Measurements from ENCODE around the gene EP400.

Gene EP400

DNA sequence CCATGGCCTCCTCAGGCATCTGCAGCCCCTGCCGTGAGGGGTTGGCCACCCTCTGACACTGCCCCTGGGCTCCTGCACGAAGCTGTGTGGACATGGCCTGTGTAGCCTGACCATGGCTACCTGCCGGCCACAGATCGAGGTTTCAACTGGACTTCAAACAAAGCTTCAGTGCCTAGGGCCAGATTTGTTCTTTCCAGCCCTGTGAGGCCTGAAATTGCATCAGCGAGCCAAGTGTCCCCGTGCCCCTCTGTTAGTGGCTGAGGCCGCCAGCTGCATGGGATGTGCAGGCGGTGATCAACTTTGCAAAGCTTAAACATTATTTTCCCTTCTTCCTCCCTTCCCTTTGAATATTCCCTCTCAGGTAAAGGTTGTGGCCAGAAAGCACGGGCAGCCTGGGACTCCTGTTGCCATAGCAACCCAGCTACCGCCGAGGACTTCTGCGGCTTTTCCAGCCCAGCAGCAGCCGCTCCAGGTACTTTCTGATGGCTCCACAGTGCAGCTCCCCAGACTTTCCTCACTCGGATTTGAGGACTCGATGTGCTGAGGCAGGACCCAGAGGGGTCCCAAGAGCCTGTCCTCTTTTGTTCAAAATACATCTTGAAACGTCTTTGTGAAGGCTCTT is 158.6 kb downstream of the EP400 start:
- TF ChIP-seq, protein P1, sequence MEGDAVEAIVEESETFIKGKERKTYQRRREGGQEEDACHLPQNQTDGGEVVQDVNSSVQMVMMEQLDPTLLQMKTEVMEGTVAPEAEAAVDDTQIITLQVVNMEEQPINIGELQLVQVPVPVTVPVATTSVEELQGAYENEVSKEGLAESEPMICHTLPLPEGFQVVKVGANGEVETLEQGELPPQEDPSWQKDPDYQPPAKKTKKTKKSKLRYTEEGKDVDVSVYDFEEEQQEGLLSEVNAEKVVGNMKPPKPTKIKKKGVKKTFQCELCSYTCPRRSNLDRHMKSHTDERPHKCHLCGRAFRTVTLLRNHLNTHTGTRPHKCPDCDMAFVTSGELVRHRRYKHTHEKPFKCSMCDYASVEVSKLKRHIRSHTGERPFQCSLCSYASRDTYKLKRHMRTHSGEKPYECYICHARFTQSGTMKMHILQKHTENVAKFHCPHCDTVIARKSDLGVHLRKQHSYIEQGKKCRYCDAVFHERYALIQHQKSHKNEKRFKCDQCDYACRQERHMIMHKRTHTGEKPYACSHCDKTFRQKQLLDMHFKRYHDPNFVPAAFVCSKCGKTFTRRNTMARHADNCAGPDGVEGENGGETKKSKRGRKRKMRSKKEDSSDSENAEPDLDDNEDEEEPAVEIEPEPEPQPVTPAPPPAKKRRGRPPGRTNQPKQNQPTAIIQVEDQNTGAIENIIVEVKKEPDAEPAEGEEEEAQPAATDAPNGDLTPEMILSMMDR (IDR thresholded peaks at IDR 0.05; ENCODE audit: insufficient read depth, low read length, missing control alignments) = no peak
- DNase-seq (ENCODE audit: low read depth, low spot score) = no peak
- ChIA-PET POLR2A (no interaction called here), CTCF (interaction anchor here (0.9 to 1.8 kb wide), 3 partner anchors 15 to 45 kb away, joined by 3 to 5 read pairs (median 4); no protein-coding TSS in a partner anchor)
- H3K4me3 ChIP-seq (ENCODE audit: low read depth, low read length) = no peak overlapping the region

DNA sequence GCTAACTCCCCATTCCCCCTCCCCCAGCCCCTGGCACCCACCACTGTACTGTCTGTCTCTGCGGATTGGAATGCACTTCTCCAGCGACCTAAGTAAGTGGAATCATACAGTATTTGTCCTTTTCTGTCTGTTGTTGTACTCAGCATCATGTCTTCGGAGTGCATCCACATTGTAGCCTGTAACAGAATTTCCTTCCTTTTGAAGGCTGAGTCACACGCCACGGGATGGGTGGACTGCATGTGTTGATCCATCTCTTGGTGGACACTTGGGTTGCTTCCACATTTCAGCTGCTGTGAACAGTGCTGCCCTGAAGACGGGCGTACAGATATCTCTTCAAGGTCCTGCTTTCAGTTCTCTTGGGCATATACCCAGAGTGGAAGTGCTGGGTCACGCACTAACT is 160.0 kb downstream of the EP400 start:
- H3K4me3 ChIP-seq (ENCODE audit: low read depth, low read length) = no peak overlapping the region
- ChIA-PET CTCF (interaction anchor here (0.7 kb wide), 1 partner anchor 8 kb away, joined by 3 read pairs; no protein-coding TSS in a partner anchor), POLR2A (interaction anchor here (0.7 kb wide), 1 partner anchor 16 kb away, joined by 3 read pairs; no protein-coding TSS in a partner anchor)
- TF ChIP-seq, protein P1 (IDR thresholded peaks at IDR 0.05; ENCODE audit: insufficient read depth, low read length, missing control alignments) = no peak
- no peak for DNase-seq (ENCODE audit: low read depth, low spot score)

DNA sequence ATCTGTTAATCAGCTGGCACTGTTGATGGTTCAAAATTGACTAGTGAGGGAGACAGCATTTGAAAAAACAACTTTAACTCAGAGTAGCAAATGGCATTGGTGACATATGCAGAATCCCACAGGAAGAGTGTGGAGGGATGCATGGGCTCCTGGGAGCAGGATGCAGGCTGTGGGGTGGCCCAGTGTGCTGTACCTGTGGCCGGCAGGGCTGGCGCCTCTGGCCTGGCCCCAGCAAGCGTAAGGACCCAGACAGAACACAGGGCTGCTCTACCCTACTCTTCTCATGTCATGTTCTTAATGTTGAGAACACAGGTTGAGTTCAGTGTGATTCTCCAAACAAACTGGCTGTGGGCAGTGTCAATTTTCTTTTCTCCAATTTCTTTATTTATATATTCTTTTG is 160.9 kb downstream of the EP400 start:
- H3K4me3 ChIP-seq (ENCODE audit: low read depth, low read length) = no peak overlapping the region
- CTCF ChIA-PET = no interaction called here
- no peak for DNase-seq (ENCODE audit: low read depth, low spot score)
- POLR2A ChIA-PET = interaction anchor here (0.7 kb wide), 1 partner anchor 17 kb away, joined by 3 read pairs; no protein-coding TSS in a partner anchor
- TF ChIP-seq, protein P1 (IDR thresholded peaks at IDR 0.05; ENCODE audit: insufficient read depth, low read length, missing control alignments) = no peak

DNA sequence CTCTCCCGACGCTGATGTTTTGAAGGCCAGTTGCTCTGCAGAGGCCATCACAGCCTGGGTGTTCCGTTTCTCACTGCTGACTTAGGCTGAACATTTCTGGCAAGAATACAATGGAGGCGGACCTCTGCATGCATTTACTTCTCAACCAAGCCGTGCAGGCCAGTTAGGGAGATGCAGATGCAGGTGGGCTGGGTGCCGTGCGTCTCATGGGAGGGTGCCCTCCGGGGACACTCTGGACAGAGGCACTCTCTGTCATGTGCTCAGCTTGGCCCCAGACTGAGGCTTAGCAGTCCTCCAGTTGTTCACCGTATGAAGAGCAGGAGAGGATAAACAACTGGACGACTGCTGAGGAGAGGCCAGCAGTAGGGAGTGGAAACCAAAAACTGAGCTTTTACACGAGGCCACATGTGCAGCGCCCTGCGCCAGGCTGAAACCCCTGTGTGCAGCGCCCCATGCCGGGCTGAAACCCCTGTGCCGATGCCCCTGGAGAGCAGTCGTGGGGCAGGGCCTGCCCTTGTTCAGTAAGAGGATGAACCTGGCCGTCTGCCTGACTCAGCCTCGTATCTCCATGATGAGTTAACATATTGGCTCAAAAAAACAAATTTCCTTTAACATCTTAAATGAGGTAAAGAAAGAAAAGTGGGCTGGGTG is 162.0 kb downstream of the EP400 start:
- H3K4me3 ChIP-seq (ENCODE audit: low read depth, low read length) = no peak overlapping the region
- TF ChIP-seq, protein P1 (IDR thresholded peaks at IDR 0.05; ENCODE audit: insufficient read depth, low read length, missing control alignments) = no peak
- DNase-seq (ENCODE audit: low read depth, low spot score) = no peak
- ChIA-PET POLR2A (no interaction called here), CTCF (no interaction called here)

DNA sequence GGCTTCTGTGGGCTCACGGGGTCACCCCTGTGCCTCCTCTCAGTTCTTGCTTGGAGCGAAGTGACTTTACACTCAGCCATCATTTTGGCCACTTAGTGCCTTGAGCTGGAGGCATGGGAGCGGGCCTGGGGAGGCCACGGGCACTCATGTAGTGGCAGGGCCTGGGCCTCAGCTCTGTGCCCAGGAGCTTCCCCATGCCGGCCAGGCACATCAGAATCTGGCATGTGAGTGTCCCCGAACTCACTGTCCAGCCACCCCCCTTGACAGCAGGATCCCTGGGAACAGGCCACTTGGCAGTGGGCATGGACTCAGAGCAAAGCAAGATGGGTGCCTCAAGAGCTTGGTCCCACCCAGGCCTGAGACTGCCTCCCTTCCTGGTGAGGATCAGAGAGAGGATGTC is 164.9 kb downstream of the EP400 start:
- DNase-seq (ENCODE audit: low read depth, low spot score) = no peak
- ChIA-PET POLR2A (no interaction called here), CTCF (no interaction called here)
- H3K4me3 ChIP-seq (ENCODE audit: low read depth, low read length) = no peak overlapping the region
- TF ChIP-seq, protein P1 (IDR thresholded peaks at IDR 0.05; ENCODE audit: insufficient read depth, low read length, missing control alignments) = no peak

DNA sequence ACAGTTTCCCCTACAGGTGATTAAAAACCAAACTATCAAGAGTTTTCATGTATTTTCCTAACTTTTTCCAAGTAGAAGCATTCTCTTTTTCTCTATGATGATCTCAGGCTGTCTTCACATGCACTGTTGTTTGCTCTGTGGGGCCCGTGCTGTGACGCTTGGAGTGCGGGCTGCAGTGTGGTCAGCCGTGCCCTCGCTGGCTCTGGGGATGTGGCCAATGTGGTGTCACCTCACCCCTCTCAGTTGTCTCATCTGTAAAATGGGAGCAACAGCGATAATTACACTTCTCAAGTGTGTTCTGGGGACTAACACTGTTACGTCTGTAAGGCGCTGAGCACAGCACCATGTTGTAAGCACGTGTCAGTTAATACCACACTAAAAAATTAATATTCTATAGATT is 165.8 kb downstream of the EP400 start:
- H3K4me3 ChIP-seq (ENCODE audit: low read depth, low read length) = no peak overlapping the region
- no peak for DNase-seq (ENCODE audit: low read depth, low spot score)
- ChIA-PET POLR2A (no interaction called here), CTCF (no interaction called here)
- TF ChIP-seq, protein P1 (IDR thresholded peaks at IDR 0.05; ENCODE audit: insufficient read depth, low read length, missing control alignments) = no peak
